Activated CD4-positive, alpha-beta memory T cell treated with anti-CD3 and anti-CD28 coated beads, Interleukin-2, amount 10 ng/mL, durations not matched to agents 7 days and 5 days (primary cell): Measurements from ENCODE around the gene ERCC4. TPM values are rescaled to one million over a fixed set of nuclear protein-coding genes. Genes with fewer than 3 reads are reported as not detected.

Source experiments
- total RNA-seq, 2 experiments: library from RNA; stranded (reverse); gene quantifications; one replicate each; pipeline ENCODE4 v1.2.3, GENCODE V29; 2021

ERCC4 gene
- total RNA-seq, 2 experiments from 2014 or later: 10.1 to 11.1 TPM

Other genes with a start within 250 kb of the ERCC4 start
- gene MRTFB, start 151.2 kb downstream of the ERCC4 start, total RNA-seq: 10 to 100 TPM; 12.5 to 13.6 TPM